Ishikawa (cell line): ENCODE results near the gene FAM177A1.

Source experiments
- CEBPB ChIP-seq: IDR thresholded peaks from 2 replicates; pipeline ENCODE4 v1.6.1; 2012
- CREB1 ChIP-seq: IDR thresholded peaks from 2 replicates; pipeline ENCODE4 v1.6.1; 2012; ENCODE audit warnings: low read depth
- EP300 ChIP-seq: IDR thresholded peaks from 2 replicates; pipeline ENCODE4 v1.6.1; 2012; ENCODE audit warnings: borderline replicate concordance
- NFIC ChIP-seq: IDR thresholded peaks from 2 replicates; pipeline ENCODE4 v1.6.1; 2012
- RAD21 ChIP-seq: IDR thresholded peaks from 2 replicates; pipeline ENCODE4 v1.6.1; 2012; ENCODE audit warnings: low read depth
- REST ChIP-seq: IDR thresholded peaks from 2 replicates; pipeline ENCODE4 v1.6.1; 2012; ENCODE audit warnings: low read depth, mild to moderate bottlenecking
- TAF1 ChIP-seq: IDR thresholded peaks from 2 replicates; pipeline ENCODE4 v1.6.1; 2012; ENCODE audit warnings: low read depth, mild to moderate bottlenecking
- TCF12 ChIP-seq: IDR thresholded peaks from 2 replicates; pipeline ENCODE4 v1.6.1; 2012; ENCODE audit warnings: low read depth
- YY1 ChIP-seq: IDR thresholded peaks from 2 replicates; pipeline ENCODE4 v1.6.1; 2012; ENCODE audit warnings: low read depth
- TF ChIP-seq, protein P1 (sequence below): IDR thresholded peaks from 2 replicates; pipeline ENCODE4 v1.6.1; 2012

DNA sequence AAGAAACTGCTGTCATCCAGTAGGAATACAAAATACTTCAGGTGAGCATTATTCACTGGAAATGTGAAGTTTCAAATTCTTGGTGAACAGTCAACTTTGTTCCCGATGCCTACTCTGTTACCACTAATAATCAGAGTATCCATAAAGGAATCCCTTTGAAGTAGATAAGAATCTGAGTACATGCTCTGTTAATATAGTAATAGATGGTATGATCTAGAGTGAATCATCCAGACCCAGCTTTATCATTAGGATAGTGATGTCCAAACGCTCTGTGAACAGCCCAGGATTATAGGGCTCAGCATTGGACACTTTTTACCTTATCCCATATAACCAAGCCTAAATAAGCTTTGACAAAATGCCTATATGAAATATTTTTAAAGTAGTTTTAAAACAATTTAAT lies 42.4 kb downstream of the FAM177A1 start:
- TF ChIP-seq TAF1 (no peak), EP300 (no peak), RAD21 (no peak), REST (no peak), CEBPB (no peak), NFIC (no peak), YY1 (no peak), TCF12 (no peak), CREB1 (no peak)
- TF ChIP-seq, protein P1, sequence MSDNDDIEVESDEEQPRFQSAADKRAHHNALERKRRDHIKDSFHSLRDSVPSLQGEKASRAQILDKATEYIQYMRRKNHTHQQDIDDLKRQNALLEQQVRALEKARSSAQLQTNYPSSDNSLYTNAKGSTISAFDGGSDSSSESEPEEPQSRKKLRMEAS: no peak
